HCT116 (cell line): ENCODE measurements around the gene ASIP. TPM values are rescaled to one million over a fixed set of nuclear protein-coding genes. Genes with fewer than 3 reads are reported as not detected.
A peak's percentile ranks its signal among the peaks of the same experiment; 100 is the strongest.
"Not testable (repeated sequence)": the region's sequence is repeated elsewhere in the genome, so short reads cannot be mapped to it uniquely, and the experiment has no call there.

ENCODE experiments used
- ATAC-seq: fragments of 200-7000 bp; cut with Tn5 transposase; 2 replicates; pipeline ENCODE4 v1.9.1; 2020; ENCODE audit warnings: mild to moderate bottlenecking, moderate library complexity
- BruUV-seq: library from RNA; stranded (reverse); fragments of 400-500 nt; replicated peaks from 2 replicates; lab custom pipeline; 2021; lab: Mats Ljungman, UMichigan
- CTCF ChIA-PET: fragments of 300-600 bp; sonication (Branson Sonifier 250); formaldehyde crosslinking; loops from one replicate; lab custom pipeline; 2021; ENCODE audit warnings: antibody characterized with exemption; lab: Charles Lee
- POLR2A ChIA-PET: fragments of 300-600, 350-600 bp; sonication (Branson Sonifier 250); formaldehyde crosslinking; loops from one replicate; lab custom pipeline; 2021; ENCODE audit warnings: antibody characterized with exemption; lab: Charles Lee
- RAD21 ChIA-PET, 2 experiments: fragments of 300-600 bp; sonication (Branson Sonifier 250); formaldehyde crosslinking; loops; one replicate each; lab custom pipeline; 2023; ENCODE audit warnings: low total read pairs in 2 of 2; ENCODE audit not compliant: uncharacterized antibody in 2 of 2, unreplicated experiment in 2 of 2, low non-redundant PET in 1 of 2; lab: Charles Lee
- DNase-seq: peaks from one replicate; pipeline ENCODE4 v3.0.0-alpha.2; 2010; ENCODE audit warnings: low read depth, low spot score
- H2AFZ ChIP-seq: fragments of 200-600 bp; shearing (Covaris generic), sonication (generic); 2 replicates; pipeline ENCODE4 v1.6.1; 2017; ENCODE audit warnings: low read depth, mixed run types, mixed read lengths, antibody characterized with exemption, low read length; ENCODE audit not compliant: poor library complexity, severe bottlenecking
- H3K27ac ChIP-seq: 2 replicates; pipeline ENCODE4 v1.5.1; 2012; ENCODE audit warnings: low read depth, low read length
- H3K27me3 ChIP-seq: fragments of 200-600 bp; sonication (generic); 2 replicates; pipeline ENCODE4 v1.6.1; 2016; ENCODE audit warnings: mixed run types, low read length, mixed read lengths; ENCODE audit not compliant: insufficient read depth
- H3K36me3 ChIP-seq, 2 experiments: fragments of 200-500 bp in 1 of 2; fragments of 200-600 bp in 1 of 2; sonication (Bioruptor generic) in 1 of 2; sonication (generic) in 1 of 2; 2 replicates each; pipeline versions ENCODE4 v1.5.1 to v1.6.1; 2014 to 2016; ENCODE audit warnings: low read length in 2 of 2, inconsistent platforms in 1 of 2, mixed read lengths in 1 of 2, mixed run types in 1 of 2; ENCODE audit not compliant: insufficient read depth in 2 of 2, control insufficient read depth in 1 of 2
- H3K4me1 ChIP-seq, 2 experiments: fragments of 200-600 bp in 1 of 2; sonication (generic) in 1 of 2; 2 replicates each; pipeline versions ENCODE4 v1.5.1 to v1.6.1; 2012 to 2017; ENCODE audit warnings: low read length in 2 of 2, inconsistent platforms in 1 of 2, mild to moderate bottlenecking in 1 of 2, mixed read lengths in 1 of 2, mixed run types in 1 of 2, moderate library complexity in 1 of 2; ENCODE audit not compliant: insufficient read depth in 2 of 2, control insufficient read depth in 1 of 2
- H3K4me2 ChIP-seq: fragments of 200-600 bp; sonication (generic); 2 replicates; pipeline ENCODE4 v1.6.1; 2017; ENCODE audit warnings: mixed run types, low read length, mixed read lengths
- H3K4me3 ChIP-seq, 2 experiments: fragments of 200-600 bp in 1 of 2; sonication (generic) in 1 of 2; replicated peaks in 1 of 2; 2 replicates each; pipeline ENCODE4 v1.5.1; 2011 to 2016; ENCODE audit warnings: low read length in 2 of 2, control low read depth in 1 of 2, low read depth in 1 of 2, mild to moderate bottlenecking in 1 of 2, mixed read lengths in 1 of 2, mixed run types in 1 of 2
- H3K79me2 ChIP-seq: fragments of 200-600 bp; sonication (generic); 2 replicates; pipeline ENCODE4 v1.6.1; 2017; ENCODE audit warnings: mild to moderate bottlenecking, mixed run types, low read length, moderate library complexity, mixed read lengths; ENCODE audit not compliant: insufficient read depth
- H3K9ac ChIP-seq: fragments of 200-600 bp; sonication (generic); 2 replicates; pipeline ENCODE4 v1.6.1; 2016; ENCODE audit warnings: low read length, mixed read lengths
- H3K9me2 ChIP-seq: fragments of 200-600 bp; sonication (generic), shearing (Covaris generic); 2 replicates; pipeline ENCODE4 v1.6.1; 2017; ENCODE audit warnings: mixed run types, mild to moderate bottlenecking, moderate library complexity; ENCODE audit not compliant: insufficient read depth
- H3K9me3 ChIP-seq, 2 experiments: fragments of 200-500 bp in 1 of 2; fragments of 200-600 bp in 1 of 2; sonication (Bioruptor generic) in 1 of 2; sonication (generic) in 1 of 2; 2 replicates each; pipeline ENCODE4 v1.6.1; 2014 to 2017; ENCODE audit warnings: low read length in 2 of 2, mixed read lengths in 2 of 2, inconsistent platforms in 1 of 2, low read depth in 1 of 2, mild to moderate bottlenecking in 1 of 2, mixed run types in 1 of 2, moderate library complexity in 1 of 2; ENCODE audit not compliant: control insufficient read depth in 1 of 2, insufficient read depth in 1 of 2
- H4K20me1 ChIP-seq: fragments of 200-600 bp; sonication (generic), shearing (Covaris generic); 2 replicates; pipeline ENCODE4 v1.6.1; 2017; ENCODE audit warnings: mixed run types, mild to moderate bottlenecking, moderate library complexity; ENCODE audit not compliant: insufficient read depth
- CBX3 ChIP-seq: IDR thresholded peaks from 2 replicates; pipeline ENCODE4 v1.6.1; 2012; ENCODE audit warnings: low read depth
- CEBPB ChIP-seq: IDR thresholded peaks from 2 replicates; pipeline ENCODE4 v1.6.1; 2012; ENCODE audit warnings: low read depth
- EGR1 ChIP-seq: IDR thresholded peaks from 2 replicates; pipeline ENCODE4 v1.6.1; 2012; ENCODE audit warnings: low read depth
- EZH2phosphoT487 ChIP-seq: fragments of 200-600 bp; IDR thresholded peaks from 2 replicates; pipeline ENCODE4 v1.6.1; 2018; ENCODE audit warnings: antibody characterized with exemption, borderline replicate concordance
- JUND ChIP-seq: IDR thresholded peaks from 2 replicates; pipeline ENCODE4 v1.6.1; 2012
- RAD21 ChIP-seq: IDR thresholded peaks from 2 replicates; pipeline ENCODE4 v1.6.1; 2012; ENCODE audit warnings: low read depth, mild to moderate bottlenecking
- SP1 ChIP-seq: IDR thresholded peaks from 2 replicates; pipeline ENCODE4 v1.6.1; 2012; ENCODE audit warnings: low read depth
- TCF7L2 ChIP-seq: IDR thresholded peaks from 2 replicates; pipeline ENCODE4 v1.7.0; 2011; ENCODE audit warnings: borderline replicate concordance, inconsistent platforms; ENCODE audit not compliant: insufficient read depth, insufficient read length; ENCODE audit errors: extremely low read depth
- ZFX ChIP-seq: fragments of 450-650 bp; IDR thresholded peaks from 2 replicates; pipeline ENCODE4 v1.6.1; 2017
- intact Hi-C: fragments of 100-400 bp; cut with micrococcal nuclease; formaldehyde crosslinking; loops from 2 replicates; pipeline ENCODE4 v1.10.0; 2022
- total RNA-seq: library from RNA; stranded (reverse); gene quantifications from one replicate; pipeline ENCODE4 v1.2.1, GENCODE V29; 2021; ENCODE audit not compliant: unreplicated experiment
- TF ChIP-seq, protein P1 (sequence below): IDR thresholded peaks from 2 replicates; pipeline ENCODE4 v1.6.1; 2012
- TF ChIP-seq, protein P2 (sequence below), 3 experiments: fragments of 200-600 bp in 1 of 3; sonication (generic) in 1 of 3; IDR thresholded peaks in 2 of 3; conservative IDR thresholded peaks in 1 of 3; 2 replicates each; pipeline ENCODE4 v1.5.1; 2012 to 2017; ENCODE audit warnings: low read depth in 2 of 3, low read length in 2 of 3, antibody characterized with exemption in 1 of 3, borderline replicate concordance in 1 of 3, control low read depth in 1 of 3, mild to moderate bottlenecking in 1 of 3, mixed read lengths in 1 of 3, mixed run types in 1 of 3, moderate library complexity in 1 of 3; ENCODE audit not compliant: insufficient read depth in 1 of 3

ASIP gene
- total RNA-seq, 1 experiment from 2014 or later: not detected

GRCh38 chr20:34262488-34263288, 21.5 kb downstream of the ASIP start:
- Histone ChIP-seq H4K20me1 (no peaks in the 10 kb centered on the region), H3K79me2 (no peaks in the 10 kb centered on the region), H3K9me2 (no peaks in the 10 kb centered on the region), H3K9me3 (no peaks in the 10 kb centered on the region), H3K27me3 (no peaks in the 10 kb centered on the region), H3K9ac (no peak overlapping the region), H2AFZ (no peak overlapping the region), H3K27ac (no peak overlapping the region), H3K4me2 (no peak overlapping the region), H3K4me1 (peaks cover 0 to 9% of the 10 kb centered on the region in 2 experiments; a peak in 1 of 4 replicates), H3K4me3 (no peak overlapping the region), H3K36me3 (no peaks in the 10 kb centered on the region)
- ChIA-PET RAD21 (no interaction called here), CTCF (no interaction called here), POLR2A (no interaction called here)
- no peak for TF ChIP-seq EGR1
- no peak for TF ChIP-seq CEBPB
- TF ChIP-seq JUND: no peak
- TF ChIP-seq, protein P1, sequence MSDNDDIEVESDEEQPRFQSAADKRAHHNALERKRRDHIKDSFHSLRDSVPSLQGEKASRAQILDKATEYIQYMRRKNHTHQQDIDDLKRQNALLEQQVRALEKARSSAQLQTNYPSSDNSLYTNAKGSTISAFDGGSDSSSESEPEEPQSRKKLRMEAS: no peak
- TF ChIP-seq ZFX: no peak
- TF ChIP-seq, protein P2, sequence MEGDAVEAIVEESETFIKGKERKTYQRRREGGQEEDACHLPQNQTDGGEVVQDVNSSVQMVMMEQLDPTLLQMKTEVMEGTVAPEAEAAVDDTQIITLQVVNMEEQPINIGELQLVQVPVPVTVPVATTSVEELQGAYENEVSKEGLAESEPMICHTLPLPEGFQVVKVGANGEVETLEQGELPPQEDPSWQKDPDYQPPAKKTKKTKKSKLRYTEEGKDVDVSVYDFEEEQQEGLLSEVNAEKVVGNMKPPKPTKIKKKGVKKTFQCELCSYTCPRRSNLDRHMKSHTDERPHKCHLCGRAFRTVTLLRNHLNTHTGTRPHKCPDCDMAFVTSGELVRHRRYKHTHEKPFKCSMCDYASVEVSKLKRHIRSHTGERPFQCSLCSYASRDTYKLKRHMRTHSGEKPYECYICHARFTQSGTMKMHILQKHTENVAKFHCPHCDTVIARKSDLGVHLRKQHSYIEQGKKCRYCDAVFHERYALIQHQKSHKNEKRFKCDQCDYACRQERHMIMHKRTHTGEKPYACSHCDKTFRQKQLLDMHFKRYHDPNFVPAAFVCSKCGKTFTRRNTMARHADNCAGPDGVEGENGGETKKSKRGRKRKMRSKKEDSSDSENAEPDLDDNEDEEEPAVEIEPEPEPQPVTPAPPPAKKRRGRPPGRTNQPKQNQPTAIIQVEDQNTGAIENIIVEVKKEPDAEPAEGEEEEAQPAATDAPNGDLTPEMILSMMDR (IDR thresholded peaks at IDR 0.05 in 2 of 3, conservative IDR thresholded peaks at IDR 0.05 in 1 of 3; ENCODE audit: borderline replicate concordance in 1 of 3, insufficient read depth in 1 of 3, low read depth in 2 of 3, low read length in 2 of 3): no peak
- no peak for TF ChIP-seq SP1
- no peak for TF ChIP-seq TCF7L2
- no peak for TF ChIP-seq CBX3
- TF ChIP-seq RAD21: no peak
- no peak for TF ChIP-seq EZH2phosphoT487
- no peak for DNase-seq
- ATAC-seq: peak; percentile 38; the same call in 1 of the 2 replicates
- BruUV-seq: TSS peak; percentile 9
- intact Hi-C loops: no loop called here

DNA sequence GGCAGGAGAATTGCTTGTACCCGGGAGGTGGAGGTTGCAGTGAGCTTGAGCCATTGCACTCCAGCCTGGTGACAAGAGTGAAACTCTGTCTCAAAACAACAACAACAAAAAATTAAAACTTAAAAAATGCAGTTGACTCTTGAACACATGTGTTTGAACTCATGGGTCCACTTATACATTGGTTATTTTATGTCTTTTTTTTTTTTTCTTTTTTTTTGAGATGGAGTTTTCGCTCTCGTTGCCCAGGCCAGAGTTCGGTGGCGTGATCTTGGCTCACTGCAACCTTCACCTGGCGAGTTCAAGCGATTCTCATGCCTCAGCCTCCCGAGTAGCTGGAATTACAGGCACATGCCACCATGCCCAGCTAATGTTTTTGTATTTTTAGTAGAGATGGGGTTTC, 22.2 kb downstream of the ASIP start:
- H3K4me1 ChIP-seq, H3K36me3 ChIP-seq, BruUV-seq, H3K79me2 ChIP-seq, H3K9me2 ChIP-seq, ATAC-seq, intact Hi-C loops, CTCF ChIA-PET, H4K20me1 ChIP-seq, DNase-seq, H3K9me3 ChIP-seq, H3K4me3 ChIP-seq, H3K4me2 ChIP-seq, POLR2A ChIA-PET, RAD21 ChIA-PET, H3K27me3 ChIP-seq, H3K27ac ChIP-seq, H3K9ac ChIP-seq, H2AFZ ChIP-seq: not testable (repeated sequence)
